DND-41 (cell line): ENCODE results near the gene RPUSD3.

ENCODE experiments used
- CTCF ChIP-seq: IDR thresholded peaks from 2 replicates; pipeline ENCODE4 v1.5.1; 2012; ENCODE audit warnings: borderline replicate concordance, low read length, moderate library complexity, mild to moderate bottlenecking; ENCODE audit not compliant: poor library complexity, severe bottlenecking; ENCODE audit errors: extremely low read depth
- EZH2 ChIP-seq: IDR thresholded peaks from 3 replicates; pipeline ENCODE4 v1.6.1; 2012; ENCODE audit warnings: borderline replicate concordance, low read depth, mild to moderate bottlenecking, moderate library complexity, low read length, inconsistent platforms; ENCODE audit not compliant: severe bottlenecking

- TF ChIP-seq CTCF = no peak
- no peak for TF ChIP-seq EZH2
These were observed 14.7 kb downstream of the RPUSD3 start for GRCh38 chr3:9828801-9829755.
